GM19397 (cell line): Measurements from ENCODE around the gene SYNGR2.
"Not testable (repeated sequence)": the region's sequence is repeated elsewhere in the genome, so short reads cannot be mapped to it uniquely, and the experiment has no call there.

Source experiments
- ATAC-seq: cut with Tn5 transposase; IDR thresholded peaks from one replicate; pipeline ENCODE4 v1.9.1; 2021; ENCODE audit warnings: mild to moderate bottlenecking, moderate library complexity; ENCODE audit not compliant: unreplicated experiment

SYNGR2 gene

DNA sequence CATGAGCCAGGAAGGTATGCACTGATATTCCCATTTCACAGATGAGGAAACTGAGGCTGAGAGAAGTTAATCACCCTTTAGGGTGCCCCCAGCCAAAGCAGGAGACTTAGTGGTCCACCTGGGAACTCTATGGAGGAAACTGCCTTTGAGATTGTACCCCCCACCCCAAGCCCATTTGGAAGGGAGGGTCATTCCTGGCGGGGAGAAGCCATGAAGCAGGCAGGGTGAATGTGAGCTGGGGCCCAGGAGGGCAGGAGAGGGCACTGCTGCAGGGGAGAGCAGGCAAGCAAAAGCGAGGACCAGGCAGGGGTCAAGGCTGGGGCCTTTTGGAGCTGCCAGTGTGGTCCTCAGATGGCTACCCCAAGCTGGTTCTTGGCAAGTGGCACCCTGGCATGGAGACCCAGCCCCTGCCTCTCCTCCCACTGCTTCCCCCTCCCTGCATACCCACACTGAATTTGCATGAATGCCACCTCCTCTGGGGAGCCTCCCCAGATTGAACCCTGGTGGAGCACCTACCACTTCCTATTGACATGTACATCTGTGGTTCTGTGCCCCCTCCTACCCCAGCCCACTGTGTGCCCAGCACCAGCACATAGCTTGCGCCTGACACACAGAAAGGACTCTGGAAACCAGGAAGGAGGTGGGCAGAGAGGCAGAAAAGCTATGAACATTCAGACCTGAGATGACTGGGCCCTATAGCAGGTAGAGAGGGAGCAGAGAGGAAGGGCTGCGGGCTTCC, 38.9 kb upstream of the SYNGR2 start:
- no peak for ATAC-seq

DNA sequence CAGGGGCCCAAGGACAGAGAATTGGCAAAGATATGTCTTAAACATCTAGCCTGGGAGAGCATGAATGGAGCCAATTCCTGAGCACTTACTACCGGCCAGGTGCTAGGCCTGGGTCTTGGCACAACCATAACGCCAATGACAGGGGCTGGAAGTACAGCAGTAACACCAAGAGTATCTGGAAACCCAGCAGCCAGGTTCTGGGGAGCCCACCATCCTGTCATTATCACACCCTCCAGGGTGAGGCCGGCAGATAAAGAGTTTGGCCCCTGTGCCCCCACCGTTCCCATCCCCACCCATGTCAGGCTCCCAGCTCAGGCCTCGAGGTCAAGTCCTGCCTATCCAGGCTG, 38.3 kb upstream of the SYNGR2 start:
- no peak for ATAC-seq

DNA sequence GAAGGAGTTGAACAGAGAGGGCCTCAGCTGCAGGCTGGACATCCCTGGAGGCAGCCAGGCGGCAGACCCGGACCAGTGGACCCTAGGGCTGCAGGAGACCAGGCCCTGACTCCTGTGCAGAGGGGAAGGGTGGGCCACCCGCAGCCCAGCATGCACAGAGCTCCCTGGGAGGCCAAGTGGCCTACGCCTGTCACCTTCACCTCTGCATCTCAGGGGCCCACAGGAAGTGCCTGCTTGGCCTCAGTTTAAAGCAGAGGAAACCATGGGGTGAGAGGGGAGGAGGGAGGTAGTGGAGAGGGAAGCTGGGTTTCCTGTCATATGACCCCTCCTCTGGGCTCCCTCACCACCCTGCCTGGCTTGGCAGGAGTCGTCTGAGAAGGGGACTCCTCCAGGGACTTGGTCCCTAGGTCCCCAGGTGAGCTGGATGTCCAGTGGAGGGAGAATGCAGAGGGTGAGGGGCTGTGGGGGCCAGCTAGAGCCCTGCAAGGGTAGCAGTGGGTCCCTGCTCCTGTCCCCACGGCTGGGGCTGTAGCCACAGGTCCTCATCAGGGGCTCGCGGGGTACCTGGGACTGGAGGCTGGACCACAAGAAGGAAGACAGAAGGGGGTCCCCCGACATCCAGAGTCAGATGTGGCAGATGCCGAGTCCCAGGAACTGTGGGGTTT, 37.8 kb upstream of the SYNGR2 start, which contains the start of gene TMC8:
TSS of gene TMC8 (plus strand) at position 335 of the 665 bp plus-strand sequence. CDS start 818 bp downstream, outside the sequence.
- ATAC-seq = no peak

DNA sequence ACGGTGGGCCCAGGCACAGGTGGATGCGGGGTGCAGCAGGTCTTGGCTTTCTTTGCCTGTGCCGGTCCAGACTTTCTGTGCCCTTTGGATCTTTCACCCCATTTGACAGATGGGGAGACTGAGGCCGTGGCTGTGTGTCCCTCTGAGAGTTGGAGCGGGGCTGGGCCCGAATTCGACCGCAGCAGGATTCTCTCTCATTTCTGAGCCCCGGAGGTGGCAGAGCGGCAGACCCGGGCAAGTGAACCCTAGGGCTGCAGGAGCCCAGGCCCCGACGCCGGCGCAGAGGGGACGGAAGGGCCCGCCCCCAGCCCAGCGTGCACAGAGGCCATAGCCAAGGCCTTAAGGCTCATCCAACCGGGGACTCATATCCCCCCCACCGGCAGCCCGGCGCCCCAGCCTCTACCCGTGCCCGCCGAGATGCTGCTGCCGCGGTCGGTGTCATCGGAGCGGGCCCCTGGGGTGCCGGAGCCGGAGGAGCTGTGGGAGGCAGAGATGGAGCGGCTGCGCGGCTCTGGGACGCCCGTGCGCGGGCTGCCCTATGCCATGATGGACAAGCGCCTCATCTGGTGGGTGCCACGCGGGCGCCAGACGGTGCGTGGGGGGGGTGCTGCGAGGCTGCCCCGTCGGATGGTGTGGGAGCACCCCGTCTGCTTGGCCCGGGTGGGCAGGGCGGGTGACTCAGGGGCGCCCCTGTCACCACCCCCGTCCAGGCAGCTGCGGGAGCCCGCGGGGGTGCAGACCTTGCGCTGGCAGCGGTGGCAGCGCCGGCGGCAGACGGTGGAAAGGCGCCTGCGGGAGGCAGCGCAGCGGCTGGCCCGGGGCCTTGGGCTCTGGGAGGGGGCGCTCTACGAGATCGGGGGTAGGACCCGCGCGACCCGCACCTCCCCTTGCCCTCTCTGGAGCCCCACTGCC, 37.0 kb upstream of the SYNGR2 start:
- ATAC-seq = no peak

DNA sequence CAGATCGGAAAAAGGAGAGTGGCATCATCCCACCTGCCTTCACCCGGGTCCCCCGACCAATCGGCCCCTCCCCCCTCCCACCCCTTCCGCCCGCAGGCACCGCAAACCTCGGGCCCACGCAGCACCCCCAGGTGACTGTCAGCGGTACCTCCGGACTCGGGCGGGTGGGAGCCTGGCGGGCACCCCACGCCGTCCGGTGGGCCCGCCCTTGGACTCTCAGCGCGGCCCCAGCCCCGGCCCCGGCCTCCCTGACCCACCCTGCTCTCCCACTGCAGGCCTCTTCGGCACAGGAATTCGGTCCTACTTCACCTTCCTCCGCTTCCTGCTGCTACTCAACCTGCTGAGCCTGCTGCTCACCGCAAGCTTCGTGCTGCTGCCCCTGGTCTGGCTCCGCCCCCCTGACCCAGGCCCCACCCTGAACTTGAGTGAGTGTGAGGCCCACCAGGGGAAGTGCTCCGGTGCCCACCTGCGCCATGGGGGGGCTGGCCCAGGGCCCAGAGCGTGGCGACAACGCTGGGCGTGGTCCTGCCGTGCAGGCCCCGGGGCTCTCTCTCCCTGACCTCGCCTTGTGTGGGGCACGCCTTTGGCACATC, 36.2 kb upstream of the SYNGR2 start:
- ATAC-seq = no peak

DNA sequence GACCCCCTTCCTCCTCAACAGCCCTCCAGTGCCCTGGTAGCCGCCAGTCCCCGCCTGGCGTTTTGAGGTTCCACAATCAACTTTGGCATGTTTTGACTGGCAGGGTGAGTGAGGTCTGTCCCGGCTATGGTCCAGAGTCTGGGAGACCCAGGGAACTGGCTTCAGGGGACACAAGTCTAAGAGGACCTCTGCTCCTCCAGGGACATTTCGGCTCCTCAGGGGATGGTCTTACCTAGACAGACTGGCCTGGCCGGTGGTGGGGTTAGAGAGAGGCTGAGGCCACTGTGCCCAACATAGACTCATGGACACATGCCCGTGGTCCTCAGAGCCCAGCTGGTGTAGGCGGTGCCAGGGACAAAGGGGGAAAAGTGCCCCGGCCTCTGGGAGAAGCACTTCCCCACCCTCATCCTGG, 35.6 kb upstream of the SYNGR2 start:
- no peak for ATAC-seq

DNA sequence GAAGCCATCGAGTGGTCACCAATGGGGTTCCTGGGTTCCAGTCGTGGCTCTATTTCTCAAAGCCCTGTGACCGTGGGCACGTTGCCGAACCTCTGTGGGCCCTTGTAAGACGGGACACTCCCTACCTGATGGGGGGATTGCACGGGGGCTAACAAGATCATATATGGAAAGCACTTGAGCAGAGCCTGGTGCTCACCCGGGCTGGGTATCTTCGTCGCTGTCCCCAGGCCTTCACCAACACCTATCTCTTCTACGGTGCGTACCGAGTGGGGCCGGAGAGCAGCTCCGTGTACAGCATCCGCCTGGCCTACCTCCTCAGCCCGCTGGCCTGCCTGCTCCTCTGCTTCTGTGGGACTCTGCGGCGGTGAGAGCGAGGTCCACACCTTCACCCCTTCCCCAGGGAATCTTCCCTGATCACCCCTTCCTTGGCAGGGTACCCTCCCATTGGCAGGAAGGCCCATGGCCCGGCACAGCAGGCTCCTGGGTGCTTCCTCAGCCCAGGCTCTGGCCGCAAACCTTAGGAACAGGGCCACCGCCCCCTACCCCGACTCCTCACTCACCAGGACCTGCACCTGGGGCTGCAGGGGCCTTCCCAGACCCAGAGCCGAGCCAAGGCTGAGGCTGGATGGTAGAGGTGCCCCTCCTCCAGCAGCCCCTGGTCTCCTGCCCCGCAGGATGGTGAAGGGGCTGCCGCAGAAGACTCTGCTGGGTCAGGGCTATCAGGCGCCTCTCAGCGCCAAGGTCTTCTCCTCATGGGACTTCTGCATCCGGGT, 35.0 kb upstream of the SYNGR2 start:
- no peak for ATAC-seq

DNA sequence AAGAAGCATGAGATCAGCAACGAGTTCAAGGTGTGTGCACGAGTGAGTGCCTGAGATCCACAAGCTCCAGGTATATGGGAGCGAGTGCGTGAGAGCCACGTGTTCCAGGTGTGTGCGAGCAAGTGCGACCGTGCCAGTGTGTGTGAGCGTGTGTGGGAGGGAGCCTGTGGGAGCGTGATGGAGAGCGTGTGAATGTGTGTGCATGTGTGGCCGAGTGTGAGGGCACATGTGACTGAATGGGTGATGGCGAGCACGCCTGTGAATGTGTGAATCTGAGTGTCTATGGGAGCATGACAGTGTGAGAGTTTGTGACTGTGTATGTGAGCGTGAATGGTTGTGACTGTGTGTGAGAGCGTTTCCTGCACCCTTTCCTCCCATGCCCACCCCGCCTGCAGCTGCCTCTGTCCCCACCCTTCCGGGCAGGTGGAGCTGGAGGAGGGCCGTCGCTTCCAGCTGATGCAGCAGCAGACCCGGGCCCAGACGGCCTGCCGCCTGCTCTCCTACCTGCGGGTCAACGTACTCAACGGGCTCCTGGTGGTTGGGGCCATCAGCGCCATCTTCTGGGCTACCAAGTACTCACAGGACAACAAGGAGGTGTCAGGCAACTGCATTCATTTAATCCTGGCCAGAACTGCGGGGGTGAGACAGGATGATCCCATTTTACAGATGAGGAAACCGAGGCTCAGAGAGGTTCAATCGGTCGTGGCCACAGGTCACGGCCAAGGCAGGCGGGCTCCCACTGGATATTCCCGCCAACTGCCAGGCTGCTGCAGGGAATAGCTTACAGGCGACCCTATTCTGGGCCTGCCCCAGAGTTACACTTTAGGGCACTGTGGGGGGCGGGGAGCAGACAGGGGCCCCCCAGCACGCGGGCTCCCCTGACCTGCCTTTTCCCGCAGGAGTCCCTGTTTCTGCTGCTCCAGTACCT, 34.1 kb upstream of the SYNGR2 start:
- no peak for ATAC-seq

DNA sequence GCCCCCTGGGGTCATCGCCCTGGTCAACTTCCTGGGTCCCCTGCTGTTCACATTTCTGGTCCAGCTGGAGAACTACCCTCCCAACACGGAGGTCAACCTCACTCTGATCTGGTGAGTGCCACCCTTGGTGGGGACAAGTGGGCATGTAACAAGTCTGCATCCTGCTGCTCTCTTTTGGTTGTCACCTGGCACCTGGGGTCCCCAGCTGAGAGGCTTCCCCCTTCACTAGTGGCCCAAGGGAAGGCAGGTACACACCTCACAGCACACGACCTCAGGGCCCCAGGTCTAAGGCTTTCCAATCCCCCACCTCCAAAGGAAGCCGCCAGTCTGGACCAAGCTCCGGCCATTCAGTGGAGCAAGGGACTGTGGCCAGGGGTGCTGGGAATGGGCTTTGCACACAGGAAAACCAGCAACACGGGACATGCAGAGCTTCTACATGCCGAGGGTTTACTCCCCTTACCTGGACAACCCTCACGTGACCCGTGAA, 33.4 kb upstream of the SYNGR2 start:
- no peak for ATAC-seq

DNA sequence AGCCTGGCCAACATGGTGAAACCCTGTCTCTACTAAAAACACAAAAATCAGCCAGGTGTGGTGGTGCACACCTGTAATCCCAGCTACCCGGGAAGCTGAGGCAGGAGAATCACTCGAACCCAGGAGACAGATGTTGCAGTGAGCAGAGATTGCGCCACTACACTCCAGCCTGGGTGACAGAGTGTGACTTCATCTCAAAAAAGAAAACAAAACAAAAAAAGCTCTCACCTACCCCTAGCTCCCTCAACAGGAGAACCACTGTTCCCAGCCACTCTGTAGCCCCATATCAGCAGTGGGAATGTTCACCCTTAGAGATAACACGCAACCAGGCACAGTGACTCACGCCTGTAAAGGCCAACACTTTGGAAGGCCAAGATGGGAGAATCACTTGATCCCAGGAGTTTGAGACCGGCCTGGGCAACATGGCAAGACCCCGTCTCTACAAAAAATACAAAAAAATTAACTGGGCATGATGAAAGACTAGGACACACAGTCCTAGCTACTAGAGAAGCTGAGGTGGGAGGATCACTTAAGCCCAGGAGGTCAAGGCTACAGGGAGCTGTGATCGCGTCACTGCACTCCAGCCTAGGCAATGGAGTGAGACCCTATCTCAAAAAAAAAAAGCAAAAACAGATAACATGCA, 32.4 kb upstream of the SYNGR2 start:
- no peak for ATAC-seq

DNA sequence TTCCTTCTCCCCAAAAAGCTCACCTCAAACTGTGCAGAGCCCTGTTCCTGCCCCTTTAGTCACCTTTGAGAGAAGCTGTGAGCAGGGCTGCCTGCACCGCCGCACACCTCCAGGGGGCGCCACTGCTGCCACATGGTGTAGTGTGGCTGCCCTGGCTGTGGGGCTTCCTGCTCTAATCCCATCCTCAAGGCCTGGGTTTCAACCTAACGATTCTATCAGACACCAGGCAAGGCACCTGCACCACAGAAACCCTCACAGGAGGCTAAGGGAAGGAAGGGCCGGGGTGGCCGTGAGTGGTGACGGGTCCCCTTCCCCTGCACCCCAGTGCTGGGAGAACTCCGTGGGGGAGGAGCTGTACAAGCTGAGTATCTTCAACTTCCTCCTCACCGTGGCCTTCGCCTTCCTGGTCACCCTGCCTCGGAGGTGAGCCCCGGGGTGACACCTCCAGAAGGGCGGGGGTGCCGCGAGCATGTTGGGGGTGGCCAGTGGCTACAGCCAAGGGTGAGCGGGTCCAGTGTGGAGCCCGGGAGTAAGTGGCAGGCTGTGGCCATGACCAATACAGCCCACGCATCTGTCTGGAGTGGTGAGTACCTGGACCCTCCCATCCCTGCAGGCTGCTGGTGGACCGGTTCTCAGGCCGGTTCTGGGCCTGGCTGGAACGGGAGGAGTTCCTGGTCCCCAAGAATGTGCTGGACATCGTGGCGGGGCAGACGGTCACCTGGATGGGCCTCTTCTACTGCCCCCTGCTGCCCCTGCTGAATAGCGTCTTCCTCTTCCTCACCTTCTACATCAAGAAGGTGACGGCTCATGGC, 30.8 kb upstream of the SYNGR2 start:
- ATAC-seq = no peak

DNA sequence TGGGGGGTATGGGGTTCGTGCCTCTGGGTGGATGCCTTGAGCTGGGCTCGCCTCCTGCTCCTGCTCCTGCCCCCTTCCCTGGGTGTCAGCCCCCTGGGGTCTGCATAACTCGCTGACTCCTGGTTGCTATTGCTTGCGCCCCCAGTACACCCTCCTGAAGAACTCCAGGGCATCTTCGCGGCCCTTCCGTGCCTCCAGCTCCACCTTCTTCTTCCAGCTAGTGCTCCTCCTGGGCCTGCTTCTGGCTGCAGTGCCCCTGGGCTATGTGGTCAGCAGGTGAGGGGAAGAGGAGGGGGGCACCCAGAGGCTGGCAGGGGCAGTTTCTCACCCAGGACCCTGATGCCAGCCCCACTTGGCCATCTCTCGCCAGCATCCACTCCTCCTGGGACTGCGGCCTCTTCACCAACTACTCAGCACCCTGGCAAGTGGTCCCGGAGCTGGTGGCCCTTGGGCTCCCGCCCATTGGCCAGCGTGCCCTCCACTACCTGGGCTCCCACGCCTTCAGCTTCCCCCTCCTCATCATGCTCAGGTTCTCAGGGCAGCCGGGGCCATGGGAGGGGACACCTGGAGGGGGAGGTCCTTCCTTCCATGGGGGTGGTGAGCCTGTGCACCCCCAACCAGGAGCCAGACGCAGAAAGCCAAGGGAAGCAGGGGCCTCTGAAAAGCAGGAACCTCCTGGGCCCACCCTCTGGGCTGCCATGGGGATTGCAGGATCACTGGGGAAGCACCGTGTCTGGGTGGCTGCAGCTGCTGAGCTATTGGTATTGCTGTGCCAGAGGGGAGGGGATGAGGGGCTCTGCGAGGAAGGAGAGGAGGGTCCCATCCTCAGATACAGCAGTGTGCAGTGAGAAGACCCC, 29.9 kb upstream of the SYNGR2 start:
- ATAC-seq = no peak

DNA sequence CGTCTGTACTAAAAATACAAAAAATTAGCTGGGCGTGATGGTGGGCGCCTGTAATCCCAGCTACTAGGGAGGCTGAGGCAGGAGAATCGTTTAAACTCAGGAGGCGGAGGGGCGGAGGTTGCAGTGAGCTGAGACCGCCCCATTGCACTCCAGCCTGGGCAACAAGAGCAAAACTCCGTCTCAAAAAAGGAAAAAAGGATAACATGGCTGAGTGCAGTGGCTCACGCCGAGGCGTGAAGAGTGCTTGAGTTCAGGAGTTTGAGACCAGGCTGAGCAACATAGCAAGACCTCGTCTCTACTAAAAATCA, 28.6 kb upstream of the SYNGR2 start:
- not testable (repeated sequence) for ATAC-seq

DNA sequence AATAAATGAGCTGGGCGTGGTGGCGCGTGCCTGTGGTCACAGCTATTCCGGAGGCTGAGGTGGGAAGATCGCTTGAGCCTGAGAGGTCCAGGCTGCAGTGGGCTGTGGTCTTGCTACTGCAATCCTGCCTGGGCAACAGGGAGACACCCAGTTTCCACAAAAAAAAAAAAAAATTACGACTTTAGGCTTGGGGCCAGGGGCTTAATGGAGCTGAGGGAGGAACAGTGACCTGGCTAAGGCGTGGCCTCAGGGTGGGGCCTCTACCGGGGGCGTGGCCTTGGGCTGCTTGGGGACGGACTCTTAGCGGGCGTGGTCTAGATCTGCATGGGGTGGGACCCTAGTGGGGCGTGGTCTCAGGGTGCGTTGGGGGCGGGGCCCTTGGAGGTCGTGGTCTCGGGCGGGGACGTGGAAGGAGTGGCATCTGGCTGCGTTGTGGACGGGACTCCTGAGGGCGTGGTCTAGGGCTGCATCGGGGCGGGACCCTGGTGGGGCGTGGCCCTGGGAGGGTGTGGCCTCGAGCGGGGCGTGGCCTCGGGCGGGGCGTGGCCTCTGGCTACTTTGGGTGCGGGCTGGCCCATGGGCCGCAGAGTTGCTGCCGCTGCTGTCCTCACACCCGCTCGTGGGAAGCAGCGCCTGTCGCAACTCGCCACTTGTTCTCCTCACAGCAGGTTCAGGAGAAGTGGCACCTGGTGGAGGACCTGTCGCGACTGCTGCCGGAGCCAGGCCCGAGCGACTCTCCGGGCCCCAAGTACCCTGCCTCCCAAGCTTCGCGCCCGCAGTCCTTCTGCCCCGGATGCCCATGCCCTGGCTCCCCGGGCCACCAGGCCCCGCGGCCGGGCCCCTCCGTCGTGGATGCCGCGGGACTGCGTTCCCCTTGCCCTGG, 28.0 kb upstream of the SYNGR2 start:
- peak; percentile 69 for ATAC-seq

DNA sequence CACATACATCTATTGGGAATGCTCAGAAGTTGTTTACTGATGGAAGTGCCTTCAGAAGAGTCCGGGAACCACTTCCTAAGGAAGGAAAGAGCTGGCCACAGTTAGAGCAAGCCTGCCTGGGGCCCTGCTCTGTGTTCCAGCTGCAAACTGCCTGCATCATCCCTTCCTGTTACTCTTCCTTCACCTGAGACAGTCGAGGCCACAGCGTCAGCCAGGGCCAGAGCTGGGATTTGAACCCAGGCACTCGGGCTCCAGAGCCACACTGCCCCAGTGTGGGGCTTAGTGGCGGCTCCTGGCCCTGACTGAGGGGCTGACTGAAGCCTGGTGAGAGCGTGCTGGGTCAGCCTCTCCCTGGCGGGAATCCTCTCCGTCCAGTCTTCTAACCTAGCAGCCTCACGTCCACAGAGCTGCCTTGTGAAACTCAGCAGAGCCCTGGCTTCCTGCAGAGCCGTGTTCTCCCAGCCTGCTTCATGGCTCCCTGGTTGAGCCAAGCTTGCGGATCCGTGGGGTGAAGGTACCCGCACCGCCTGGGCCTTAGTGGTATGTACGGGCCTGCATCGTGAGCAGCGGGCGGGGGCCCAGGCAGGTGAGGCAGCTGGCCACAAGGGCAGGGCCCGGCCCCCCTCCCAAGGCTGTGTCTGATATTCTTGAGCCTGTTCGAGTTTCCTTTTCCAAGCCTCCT, 26.8 kb upstream of the SYNGR2 start:
- no peak for ATAC-seq
